PC-3 (cell line): ENCODE data around the gene SERPINA12. TPM values are rescaled to one million over a fixed set of nuclear protein-coding genes. Genes with fewer than 3 reads are reported as not detected.

Source experiments
- ATAC-seq: fragments of 200-7000 bp; cut with Tn5 transposase; 2 replicates; pipeline ENCODE4 v1.9.1; 2020; ENCODE audit warnings: mild to moderate bottlenecking, moderate library complexity
- BruUV-seq: library from RNA; stranded (reverse); fragments of 400-500 nt; replicated peaks from 2 replicates; lab custom pipeline; 2021; lab: Mats Ljungman, UMichigan
- CTCF ChIA-PET: fragments of 300-600 bp; sonication (Branson Sonifier 250); formaldehyde crosslinking; loops from one replicate; lab custom pipeline; 2022; ENCODE audit warnings: antibody characterized with exemption; lab: Charles Lee
- POLR2A ChIA-PET: fragments of 300-600 bp; sonication (Branson Sonifier 250); formaldehyde crosslinking; loops from one replicate; lab custom pipeline; 2022; ENCODE audit warnings: antibody characterized with exemption; ENCODE audit not compliant: unreplicated experiment; lab: Charles Lee
- DNase-seq: peaks from one replicate; pipeline ENCODE4 v3.0.0-alpha.2; 2015
- H2AFZ ChIP-seq: fragments of 300-600 bp; sonication (generic); 2 replicates; pipeline ENCODE4 v1.6.0; 2016; ENCODE audit warnings: antibody characterized with exemption, low read length
- H3F3A ChIP-seq: fragments of 300-600 bp; sonication (generic); one replicate; pipeline ENCODE4 v1.6.0; 2017; ENCODE audit warnings: antibody characterized with exemption, low read length, control low read depth, mild to moderate bottlenecking; ENCODE audit not compliant: unreplicated experiment
- H3K27ac ChIP-seq: fragments of 300-600 bp; sonication (generic); 2 replicates; pipeline ENCODE4 v1.5.1; 2016; ENCODE audit warnings: mild to moderate bottlenecking, low read length
- H3K27me3 ChIP-seq: fragments of 300-600 bp; sonication (generic); 2 replicates; pipeline ENCODE4 v1.6.1; 2016; ENCODE audit warnings: low read length, mixed read lengths
- H3K36me3 ChIP-seq: fragments of 300-600 bp; sonication (generic); 2 replicates; pipeline ENCODE4 v1.6.1; 2016; ENCODE audit warnings: low read depth, mixed run types, low read length, mixed read lengths
- H3K4me1 ChIP-seq: fragments of 300-600 bp; sonication (generic); 2 replicates; pipeline ENCODE4 v1.5.1; 2016; ENCODE audit warnings: low read length; ENCODE audit not compliant: insufficient read depth
- H3K4me2 ChIP-seq: fragments of 300-600 bp; sonication (generic); 2 replicates; pipeline ENCODE4 v1.6.0; 2016; ENCODE audit warnings: low read length
- H3K4me3 ChIP-seq: fragments of 300-600 bp; sonication (generic); 2 replicates; pipeline ENCODE4 v1.5.1; 2016; ENCODE audit warnings: mild to moderate bottlenecking, low read length, mixed read lengths
- H3K79me2 ChIP-seq: fragments of 300-600 bp; sonication (generic); 2 replicates; pipeline ENCODE4 v1.6.1; 2017; ENCODE audit warnings: low read length, mixed read lengths
- H3K9ac ChIP-seq: fragments of 300-600 bp; sonication (generic); 2 replicates; pipeline ENCODE4 v1.6.0; 2016; ENCODE audit warnings: mild to moderate bottlenecking, low read length
- H3K9me2 ChIP-seq: fragments of 300-600 bp; sonication (generic); replicated peaks from 2 replicates; pipeline ENCODE4 v1.6.1; 2016; ENCODE audit warnings: mixed run types, low read length, mixed read lengths
- H3K9me3 ChIP-seq: fragments of 300-600 bp; sonication (generic); 2 replicates; pipeline ENCODE4 v1.6.1; 2016; ENCODE audit warnings: low read length, mixed read lengths
- H4K20me1 ChIP-seq: fragments of 300-600 bp; sonication (generic); 2 replicates; pipeline ENCODE4 v1.6.1; 2016; ENCODE audit warnings: low read length, mixed read lengths
- CTCF ChIP-seq: fragments of 300-600 bp; sonication (generic); conservative IDR thresholded peaks from 2 replicates; pipeline ENCODE4 v1.5.1; 2017; ENCODE audit warnings: antibody characterized with exemption, low read depth, mild to moderate bottlenecking, low read length
- EZH2 ChIP-seq: fragments of 300-600 bp; sonication (generic); IDR thresholded peaks from one replicate; pipeline ENCODE4 v1.6.1; 2017; ENCODE audit warnings: antibody characterized with exemption, mild to moderate bottlenecking, low read length; ENCODE audit not compliant: unreplicated experiment
- EZH2phosphoT487 ChIP-seq: fragments of 300-600 bp; sonication (generic); IDR thresholded peaks from 2 replicates; pipeline ENCODE4 v1.6.1; 2018; ENCODE audit warnings: mild to moderate bottlenecking, antibody characterized with exemption, low read length, borderline replicate concordance
- intact Hi-C: fragments of 100-400 bp; cut with micrococcal nuclease; formaldehyde crosslinking; loops from 2 replicates; pipeline ENCODE4 v1.9.0; 2023
- total RNA-seq: library from RNA; depleted of rRNA; stranded (reverse); fragments of >200 nt; gene quantifications from 2 replicates; pipeline ENCODE4 v1.2.3, GENCODE V29; 2014

Gene SERPINA12
- total RNA-seq, 1 experiment from 2014 or later = not detected

GRCh38 chr14:94471045-94471444 is 38.2 kb downstream of the SERPINA12 start:
- H3F3A ChIP-seq = no peaks in the 10 kb centered on the region
- BruUV-seq = no TSS peak
- no peak overlapping the region for H3K4me2 ChIP-seq
- no peaks in the 10 kb centered on the region for H3K36me3 ChIP-seq
- H3K79me2 ChIP-seq = no peaks in the 10 kb centered on the region
- TF ChIP-seq EZH2 = no peak
- TF ChIP-seq CTCF = no peak
- no peak for TF ChIP-seq EZH2phosphoT487
- H3K4me3 ChIP-seq = no peak overlapping the region
- H4K20me1 ChIP-seq = no peaks in the 10 kb centered on the region
- no peak overlapping the region for H3K9ac ChIP-seq
- no peaks in the 10 kb centered on the region for H3K4me1 ChIP-seq
- no peaks in the 10 kb centered on the region for H3K9me3 ChIP-seq
- ChIA-PET CTCF (no interaction called here), POLR2A (no interaction called here)
- intact Hi-C loops = no loop called here
- H3K9me2 ChIP-seq = no peaks in the 10 kb centered on the region
- ATAC-seq (no peak), DNase-seq (no peak)
- H2AFZ ChIP-seq = no peak overlapping the region
- no peak overlapping the region for H3K27ac ChIP-seq
- H3K27me3 ChIP-seq = peaks cover 13% of the 10 kb centered on the region; the same call in 1 of the 2 replicates

DNA sequence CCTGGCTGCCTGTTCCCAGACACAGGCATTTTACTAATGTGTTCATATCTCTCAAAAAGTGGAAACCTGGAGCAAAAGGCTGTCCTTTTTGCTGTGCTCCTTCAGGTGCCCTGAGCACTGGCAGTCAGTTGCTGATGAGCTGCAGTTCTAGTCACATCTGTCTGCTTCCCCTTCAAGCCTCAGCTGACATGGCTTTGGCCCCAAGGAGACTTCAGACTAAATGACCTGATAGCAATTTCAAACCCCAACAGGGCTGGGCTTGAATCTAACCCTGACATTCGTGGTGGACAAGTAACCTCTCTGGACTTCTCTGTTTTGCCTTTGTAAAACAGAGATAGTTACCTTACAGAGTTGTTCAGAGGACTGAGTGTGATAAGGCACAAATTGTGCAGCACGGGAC is 39.0 kb downstream of the SERPINA12 start:
- Histone ChIP-seq H3F3A (no peaks in the 10 kb centered on the region), H3K4me2 (no peak overlapping the region), H3K79me2 (no peaks in the 10 kb centered on the region), H3K4me3 (no peak overlapping the region), H3K27ac (no peak overlapping the region), H3K9me3 (no peaks in the 10 kb centered on the region), H3K9me2 (no peaks in the 10 kb centered on the region), H3K4me1 (no peaks in the 10 kb centered on the region), H2AFZ (no peak overlapping the region), H3K9ac (no peak overlapping the region), H3K36me3 (no peaks in the 10 kb centered on the region), H3K27me3 (peaks cover 13% of the 10 kb centered on the region; the same call in 1 of the 2 replicates), H4K20me1 (no peaks in the 10 kb centered on the region)
- ATAC-seq (no peak), DNase-seq (no peak)
- intact Hi-C loops = no loop called here
- CTCF ChIA-PET = no interaction called here
- POLR2A ChIA-PET = no interaction called here
- no TSS peak for BruUV-seq
- TF ChIP-seq EZH2phosphoT487 (no peak), EZH2 (no peak), CTCF (no peak)

- ATAC-seq = no peak
- H3K27me3 ChIP-seq = peaks cover 6% of the 10 kb centered on the region; the same call in 1 of the 2 replicates
- H4K20me1 ChIP-seq = no peaks in the 10 kb centered on the region
- no peaks in the 10 kb centered on the region for H3K79me2 ChIP-seq
- CTCF ChIA-PET = no interaction called here
- BruUV-seq = no TSS peak
- no peak overlapping the region for H3K4me2 ChIP-seq
- POLR2A ChIA-PET = no interaction called here
- H2AFZ ChIP-seq = no peak overlapping the region
- no peaks in the 10 kb centered on the region for H3K36me3 ChIP-seq
- intact Hi-C loops = no loop called here
- H3K27ac ChIP-seq = no peak overlapping the region
- H3K4me1 ChIP-seq = no peaks in the 10 kb centered on the region
- no peaks in the 10 kb centered on the region for H3F3A ChIP-seq
- H3K9me3 ChIP-seq = no peaks in the 10 kb centered on the region
- H3K9me2 ChIP-seq = no peaks in the 10 kb centered on the region
- H3K9ac ChIP-seq = no peak overlapping the region
- H3K4me3 ChIP-seq = no peak overlapping the region
- DNase-seq = no peak
- TF ChIP-seq CTCF = no peak
- TF ChIP-seq EZH2phosphoT487 = no peak
- no peak for TF ChIP-seq EZH2
These were observed 40.0 kb downstream of the SERPINA12 start for GRCh38 chr14:94469261-94469660.
